ENCODE measurements around the gene NDFIP2.
"Not testable (repeated sequence)": the region's sequence is repeated elsewhere in the genome, so short reads cannot be mapped to it uniquely, and the experiment has no call there.

NDFIP2 gene

GRCh38 chr13:79533781-79534400, 52.9 kb downstream of the NDFIP2 start:
- DNase-seq (ENCODE audit: low read depth in 2 of 2): no peak

GRCh38 chr13:79534596-79534995, 53.6 kb downstream of the NDFIP2 start:
- no peak for DNase-seq (ENCODE audit: low read depth in 2 of 2)

GRCh38 chr13:79538757-79539156, 57.8 kb downstream of the NDFIP2 start:
- no peak for DNase-seq (ENCODE audit: low read depth in 2 of 2)

GRCh38 chr13:79540504-79540903, 59.5 kb downstream of the NDFIP2 start:
- DNase-seq (ENCODE audit: low read depth in 2 of 2): no peak

- no peak for DNase-seq (ENCODE audit: low read depth in 2 of 2)
Measured at GRCh38 chr13:79541426-79542049, 60.6 kb downstream of the NDFIP2 start.

GRCh38 chr13:79543883-79544282, 62.9 kb downstream of the NDFIP2 start:
- DNase-seq (ENCODE audit: low read depth in 2 of 2): no peak

GRCh38 chr13:79547211-79548195, 66.5 kb downstream of the NDFIP2 start:
- DNase-seq (ENCODE audit: low read depth in 2 of 2): no peak

- DNase-seq (ENCODE audit: low read depth in 2 of 2): no peak
Measured at GRCh38 chr13:79548902-79549301, 67.9 kb downstream of the NDFIP2 start.

GRCh38 chr13:79549355-79550106, 68.6 kb downstream of the NDFIP2 start:
- no peak for DNase-seq (ENCODE audit: low read depth in 2 of 2)

GRCh38 chr13:79557666-79558065, 76.7 kb downstream of the NDFIP2 start:
- no peak for DNase-seq (ENCODE audit: low read depth in 2 of 2)

- no peak for DNase-seq (ENCODE audit: low read depth in 2 of 2)
Measured at GRCh38 chr13:79560954-79561353, 80.0 kb downstream of the NDFIP2 start.

- no peak for DNase-seq (ENCODE audit: low read depth in 2 of 2)
Measured at GRCh38 chr13:79562557-79562956, 81.6 kb downstream of the NDFIP2 start.

- no peak for DNase-seq (ENCODE audit: low read depth in 2 of 2)
Measured at GRCh38 chr13:79566118-79566517, 85.2 kb downstream of the NDFIP2 start.

- DNase-seq (ENCODE audit: low read depth in 2 of 2): no peak
Measured at GRCh38 chr13:79571147-79571546, 90.2 kb downstream of the NDFIP2 start.

- DNase-seq (ENCODE audit: low read depth in 2 of 2): not testable (repeated sequence)
Measured at GRCh38 chr13:79573892-79574291, 92.9 kb downstream of the NDFIP2 start.

- DNase-seq (ENCODE audit: low read depth in 2 of 2): no peak
Measured at GRCh38 chr13:79581870-79582315, 100.9 kb downstream of the NDFIP2 start.

- DNase-seq (ENCODE audit: low read depth in 2 of 2): no peak
Measured at GRCh38 chr13:79582896-79583295, 101.9 kb downstream of the NDFIP2 start.

- no peak for DNase-seq (ENCODE audit: low read depth in 2 of 2)
Measured at GRCh38 chr13:79585033-79585432, 104.1 kb downstream of the NDFIP2 start.

GRCh38 chr13:79589603-79590393, 108.8 kb downstream of the NDFIP2 start:
- no peak for DNase-seq (ENCODE audit: low read depth in 2 of 2)

- no peak for DNase-seq (ENCODE audit: low read depth in 2 of 2)
Measured at GRCh38 chr13:79590394-79590676, 109.4 kb downstream of the NDFIP2 start.

- DNase-seq (ENCODE audit: low read depth in 2 of 2): no peak
Measured at GRCh38 chr13:79591493-79591892, 110.5 kb downstream of the NDFIP2 start.

All from stimulated activated CD4-positive, alpha-beta T cell treated with anti-CD3 and anti-CD28 coated beads, Interleukin-1b, Interleukin-23, amount 100 ng/mL, for 1 hour (primary cell).